Stimulated activated CD4-positive, alpha-beta T cell treated with anti-CD3 and anti-CD28 coated beads, Interleukin-2, amount 100 ng/mL, for 48 hours (primary cell): ENCODE results near the gene GALR1.
A peak's percentile ranks its signal among the peaks of the same experiment; 100 is the strongest.
"Not testable (repeated sequence)": the region's sequence is repeated elsewhere in the genome, so short reads cannot be mapped to it uniquely, and the experiment has no call there.

Source experiments
- DNase-seq, 2 donors: peaks; one replicate each; pipeline ENCODE4 v3.0.0-alpha.2; 2020

GALR1 gene

GRCh38 chr18:77249569-77250500, at the start of gene GALR1:
TSS of gene GALR1 (plus strand) at chr18:77249848. CDS start at chr18:77250549, 701 bp downstream.
- DNase-seq: no peak

DNA sequence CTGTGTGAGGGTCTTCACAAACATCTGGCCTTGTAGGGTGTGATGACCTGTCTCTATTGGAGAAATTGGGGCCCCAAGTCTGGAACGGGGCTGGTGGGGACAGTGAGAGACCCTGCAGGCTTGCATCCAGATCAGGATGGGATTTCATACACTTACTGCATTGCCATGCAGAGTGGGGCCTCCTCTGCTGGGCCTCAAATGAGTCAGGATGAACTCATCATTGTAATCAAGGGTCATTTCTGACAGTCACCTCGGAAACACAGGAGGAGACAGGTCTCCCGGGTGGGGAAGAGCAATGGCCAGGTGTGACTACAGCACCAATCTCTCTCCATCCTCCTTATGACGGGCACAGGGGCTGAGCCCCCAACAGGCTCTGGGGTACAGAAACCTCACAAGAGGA, 48.1 kb upstream of the GALR1 start:
- DNase-seq: no peak

- DNase-seq: no peak
Observed at GRCh38 chr18:77202329-77202728, 47.3 kb upstream of the GALR1 start.

GRCh38 chr18:77203071-77203470, 46.6 kb upstream of the GALR1 start:
- no peak for DNase-seq

- DNase-seq: no peak
Observed at GRCh38 chr18:77203851-77204250, 45.8 kb upstream of the GALR1 start.

DNA sequence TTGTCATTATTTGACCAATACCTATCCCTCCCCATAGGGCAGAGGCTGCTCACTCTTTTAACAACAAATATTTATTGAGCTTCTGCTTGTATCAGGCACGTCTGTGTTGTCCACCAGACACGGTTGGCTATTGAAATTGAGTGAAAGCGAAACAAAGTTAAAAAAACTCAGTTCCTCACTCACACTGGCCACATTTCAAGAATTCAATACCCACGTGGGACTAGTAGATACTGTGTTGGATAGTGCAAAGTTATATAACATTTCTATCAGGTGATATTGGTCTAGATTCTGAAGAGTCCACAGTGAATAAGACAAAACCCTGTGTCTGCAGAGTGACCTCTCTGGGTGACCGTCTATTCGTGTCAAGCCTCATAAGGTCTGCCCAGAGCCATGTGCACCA, 43.9 kb upstream of the GALR1 start:
- no peak for DNase-seq

DNA sequence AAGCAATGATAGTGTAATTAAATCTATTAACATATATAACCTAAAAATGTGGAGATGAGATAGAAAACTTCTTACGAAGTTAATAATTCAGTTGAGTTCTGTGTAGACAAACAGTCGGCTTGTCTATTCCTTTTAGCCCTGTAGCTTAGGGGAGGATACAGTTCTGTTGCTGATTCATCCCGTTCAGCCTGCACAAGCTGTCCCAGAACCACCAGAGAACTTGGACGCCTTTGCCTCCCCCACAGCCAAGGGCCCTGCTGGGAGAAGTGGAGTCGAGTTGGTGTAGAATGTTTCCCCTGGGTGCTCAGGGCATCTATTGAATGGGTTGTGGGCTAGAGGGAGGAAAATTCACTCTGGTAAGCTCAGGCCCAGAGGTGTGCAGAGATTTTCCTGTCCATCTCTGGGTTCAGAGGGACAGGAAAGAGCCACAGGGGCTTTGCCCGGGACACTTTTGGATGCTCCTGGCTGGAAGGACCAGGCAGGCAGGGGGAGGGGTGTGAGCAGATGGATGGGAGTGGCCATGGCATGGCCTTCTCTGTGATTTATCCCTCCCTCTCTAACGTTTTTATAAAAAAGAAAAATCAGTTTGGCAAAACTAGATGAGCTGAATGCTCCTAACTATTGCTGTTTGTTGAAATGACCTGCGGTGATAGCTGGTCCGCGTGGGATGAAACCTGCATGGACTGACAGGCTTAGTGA, 42.8 kb upstream of the GALR1 start:
- DNase-seq: no peak

GRCh38 chr18:77207540-77207939, 42.1 kb upstream of the GALR1 start:
- peak; percentile 20 to 29 for DNase-seq

- DNase-seq: no peak
Observed at GRCh38 chr18:77208964-77209363, 40.7 kb upstream of the GALR1 start.

- DNase-seq: no peak
Observed at GRCh38 chr18:77209587-77209986, 40.1 kb upstream of the GALR1 start.

DNA sequence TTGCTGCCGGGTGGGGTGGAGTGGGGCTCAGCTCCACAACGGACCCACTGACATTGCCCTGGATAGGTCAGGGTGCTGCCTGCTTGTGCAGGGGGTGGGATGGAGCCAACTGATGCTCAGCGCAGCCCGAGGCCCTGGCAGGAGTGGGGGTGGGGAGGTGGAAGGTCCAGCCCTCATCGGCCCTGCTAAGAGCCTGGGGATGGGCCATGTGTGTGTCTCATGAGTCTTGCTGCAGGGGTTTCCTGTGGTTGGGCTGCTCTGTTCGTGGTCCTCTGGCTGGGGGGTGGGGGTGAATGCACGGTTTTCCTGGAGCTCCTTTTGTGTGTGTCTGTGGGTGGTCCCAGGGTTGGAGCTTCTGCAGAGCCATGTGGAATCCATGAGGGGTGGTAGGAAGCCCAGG, 39.4 kb upstream of the GALR1 start:
- no peak for DNase-seq

GRCh38 chr18:77218642-77219041, 31.0 kb upstream of the GALR1 start:
- DNase-seq: no peak

DNA sequence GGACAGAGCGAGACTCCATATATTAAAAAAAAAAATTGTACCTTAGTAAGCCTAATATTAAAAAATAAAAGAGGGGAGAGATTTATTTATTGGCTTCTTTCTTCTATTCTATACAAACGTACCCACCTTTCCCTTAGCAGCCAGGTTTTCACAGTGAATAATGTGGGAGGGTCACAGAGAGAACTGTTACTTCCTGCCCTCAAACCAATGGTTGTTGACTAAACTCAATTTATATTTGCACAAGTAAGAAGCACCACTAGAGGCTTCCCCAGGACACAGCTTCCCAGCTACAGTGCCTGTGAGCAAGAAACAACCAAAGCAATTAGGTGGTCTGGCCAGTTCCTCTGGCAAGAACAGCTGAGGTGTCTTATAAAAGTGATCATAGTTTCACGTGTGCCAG, 28.9 kb upstream of the GALR1 start:
- no peak for DNase-seq

- DNase-seq: no peak
Observed at GRCh38 chr18:77222464-77222863, 27.2 kb upstream of the GALR1 start.

- peak in 1 of 2 donors; percentile 18 for DNase-seq
Observed at GRCh38 chr18:77223221-77223639, 26.4 kb upstream of the GALR1 start.

- no peak for DNase-seq
Observed at GRCh38 chr18:77223653-77224052, 26.0 kb upstream of the GALR1 start.

GRCh38 chr18:77230645-77231044, 19.0 kb upstream of the GALR1 start:
- no peak for DNase-seq

DNA sequence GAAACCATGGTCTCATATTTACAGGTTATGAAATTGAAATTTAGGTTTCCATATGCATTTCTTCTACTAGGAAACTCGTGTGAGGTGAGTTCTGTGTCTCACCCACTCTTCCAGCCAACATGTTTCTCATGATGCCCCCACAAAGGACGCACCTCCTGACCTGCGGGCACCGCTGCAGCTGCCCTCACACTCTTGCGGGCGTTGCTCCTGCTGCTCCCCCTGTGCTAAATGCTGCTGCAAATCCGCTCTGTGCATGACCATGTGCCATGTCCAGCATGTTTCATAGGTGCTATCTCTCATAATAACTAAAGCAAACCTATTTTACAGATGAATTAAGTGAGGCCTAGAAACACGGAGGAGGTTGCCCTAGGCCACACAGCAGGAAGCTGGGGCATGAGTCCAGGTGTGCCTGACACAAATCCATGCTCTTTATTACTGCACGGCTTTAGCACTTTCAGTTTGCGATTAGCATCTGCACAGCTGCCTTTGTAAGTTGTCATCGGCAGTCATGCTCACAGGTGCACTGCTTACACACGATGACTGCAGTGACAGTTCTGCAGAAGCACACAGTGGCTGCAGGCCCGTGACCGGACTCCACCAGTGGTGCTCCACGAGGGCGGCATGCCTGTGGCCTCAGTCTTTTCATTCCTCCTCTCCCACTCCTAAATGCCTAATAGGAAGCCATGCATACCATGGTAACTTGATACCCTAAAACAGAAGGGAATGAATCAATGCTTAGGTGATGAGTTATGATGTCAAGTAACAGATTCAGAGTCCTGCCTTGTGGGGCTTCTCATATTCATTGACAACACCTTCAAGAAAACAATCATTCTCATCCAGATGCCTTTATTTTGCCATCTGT, 14.9 kb upstream of the GALR1 start:
- DNase-seq: no peak

GRCh38 chr18:77239285-77239684, 10.4 kb upstream of the GALR1 start:
- not testable (repeated sequence) for DNase-seq

GRCh38 chr18:77248873-77249568, 627 bp upstream of the GALR1 start:
- DNase-seq: no peak

DNA sequence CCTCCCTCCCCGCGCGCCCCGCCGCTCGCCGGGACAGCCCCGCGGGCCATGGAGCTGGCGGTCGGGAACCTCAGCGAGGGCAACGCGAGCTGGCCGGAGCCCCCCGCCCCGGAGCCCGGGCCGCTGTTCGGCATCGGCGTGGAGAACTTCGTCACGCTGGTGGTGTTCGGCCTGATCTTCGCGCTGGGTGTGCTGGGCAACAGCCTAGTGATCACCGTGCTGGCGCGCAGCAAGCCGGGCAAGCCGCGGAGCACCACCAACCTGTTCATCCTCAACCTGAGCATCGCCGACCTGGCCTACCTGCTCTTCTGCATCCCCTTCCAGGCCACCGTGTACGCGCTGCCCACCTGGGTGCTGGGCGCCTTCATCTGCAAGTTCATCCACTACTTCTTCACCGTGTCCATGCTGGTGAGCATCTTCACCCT, 865 bp downstream of the GALR1 start:
- DNase-seq: no peak

DNA sequence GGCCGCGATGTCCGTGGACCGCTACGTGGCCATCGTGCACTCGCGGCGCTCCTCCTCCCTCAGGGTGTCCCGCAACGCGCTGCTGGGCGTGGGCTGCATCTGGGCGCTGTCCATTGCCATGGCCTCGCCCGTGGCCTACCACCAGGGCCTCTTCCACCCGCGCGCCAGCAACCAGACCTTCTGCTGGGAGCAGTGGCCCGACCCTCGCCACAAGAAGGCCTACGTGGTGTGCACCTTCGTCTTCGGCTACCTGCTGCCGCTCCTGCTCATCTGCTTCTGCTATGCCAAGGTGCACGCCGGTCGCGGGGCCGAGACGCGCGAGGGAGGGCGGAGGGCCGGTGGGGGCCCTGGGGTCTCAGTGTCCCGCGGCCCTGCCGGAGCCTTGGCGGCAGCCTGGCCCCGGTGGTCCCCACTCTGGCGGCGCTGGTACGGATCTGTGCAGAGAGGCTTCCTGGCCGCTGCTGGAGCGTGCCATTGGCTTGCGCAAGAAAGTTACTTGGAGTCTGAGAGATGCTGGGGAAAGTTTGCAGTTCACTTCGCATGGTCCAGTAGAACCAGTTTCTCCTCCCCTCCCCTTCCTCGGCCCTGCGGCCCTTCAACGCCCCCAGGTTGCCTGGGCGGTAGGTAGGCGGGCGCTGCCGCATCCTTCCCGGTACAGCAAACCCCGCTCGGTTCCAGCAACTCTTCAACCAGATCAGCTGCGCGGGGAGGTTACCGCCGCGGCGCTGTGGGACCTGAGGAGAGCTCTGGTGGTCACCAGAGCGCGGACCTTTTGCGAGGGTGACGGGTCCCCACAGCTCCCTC, 1.5 kb downstream of the GALR1 start:
- DNase-seq: no peak
